Immature natural killer cell (primary cell): ENCODE results near the gene OR10A2. TPM values are rescaled to one million over a fixed set of nuclear protein-coding genes. Genes with fewer than 3 reads are reported as not detected.
"Not testable (repeated sequence)": the region's sequence is repeated elsewhere in the genome, so short reads cannot be mapped to it uniquely, and the experiment has no call there.

Experiments
- DNase-seq, 3 donors: peaks; one replicate each; pipeline ENCODE4 v3.0.0; 2022; ENCODE audit warnings: mixed read lengths in 1 of 3
- H3K27ac Mint-ChIP-seq, 6 donors: one replicate each; pipeline ENCODE4 v1.8.0; 2020; ENCODE audit warnings: mixed read lengths in 6 of 6, mild to moderate bottlenecking in 5 of 6, inconsistent platforms in 4 of 6, moderate library complexity in 3 of 6
- H3K27me3 Mint-ChIP-seq, 3 donors: one replicate each; pipeline ENCODE4 v1.8.0; 2020 to 2021; ENCODE audit warnings: low read depth in 3 of 3, mild to moderate bottlenecking in 3 of 3, mixed read lengths in 3 of 3, moderate library complexity in 3 of 3, inconsistent platforms in 1 of 3
- H3K36me3 Mint-ChIP-seq, 3 donors: one replicate each; pipeline ENCODE4 v1.8.0; 2020; ENCODE audit warnings: mixed read lengths in 3 of 3, inconsistent platforms in 2 of 3, mild to moderate bottlenecking in 2 of 3
- H3K4me1 Mint-ChIP-seq, 2 donors: one replicate each; pipeline ENCODE4 v1.8.0; 2020; ENCODE audit warnings: inconsistent platforms in 2 of 2, mild to moderate bottlenecking in 2 of 2, mixed read lengths in 2 of 2, moderate library complexity in 1 of 2
- H3K4me3 Mint-ChIP-seq, 5 donors: one replicate each; pipeline ENCODE4 v1.8.0; 2020; ENCODE audit warnings: mild to moderate bottlenecking in 5 of 5, mixed read lengths in 5 of 5, inconsistent platforms in 3 of 5, moderate library complexity in 3 of 5
- H3K9me3 Mint-ChIP-seq, 6 donors: one replicate each; pipeline ENCODE4 v1.8.0; 2020; ENCODE audit warnings: mild to moderate bottlenecking in 6 of 6, mixed read lengths in 6 of 6, inconsistent platforms in 4 of 6, moderate library complexity in 3 of 6
- polyA plus RNA-seq, 3 donors: library from polyadenylated mRNA; unstranded; fragments of 300-500 nt; fragmentation: Illumina TruSeq; gene quantifications; one replicate each; pipeline ENCODE4 v1.2.3, GENCODE V29; 2021

OR10A2 gene
- polyA plus RNA-seq, 3 donors from 2014 or later = not detected

GRCh38 chr11:6854801-6855200, 8.1 kb upstream of the OR10A2 start:
- not testable (repeated sequence) for H3K4me1 Mint-ChIP-seq, H3K36me3 Mint-ChIP-seq, H3K27me3 Mint-ChIP-seq, DNase-seq, H3K27ac Mint-ChIP-seq, H3K4me3 Mint-ChIP-seq
- peaks cover 2 to 11% (median 4%) of the 10 kb centered on the region in 6 donors for H3K9me3 Mint-ChIP-seq

GRCh38 chr11:6855971-6856541, 6.8 kb upstream of the OR10A2 start:
- H3K9me3 Mint-ChIP-seq = peaks cover 2 to 14% (median 3%) of the 10 kb centered on the region in 6 donors
- H3K27me3 Mint-ChIP-seq = peaks cover 0 to 11% (median 0%) of the 10 kb centered on the region in 3 donors
- no peak overlapping the region for H3K27ac Mint-ChIP-seq
- H3K4me3 Mint-ChIP-seq = no peak overlapping the region
- H3K4me1 Mint-ChIP-seq = no peaks in the 10 kb centered on the region
- peaks cover 0 to 3% (median 0%) of the 10 kb centered on the region in 3 donors for H3K36me3 Mint-ChIP-seq
- DNase-seq = no peak

- H3K36me3 Mint-ChIP-seq = peaks cover 0 to 3% (median 0%) of the 10 kb centered on the region in 3 donors
- H3K27me3 Mint-ChIP-seq = peaks cover 0 to 13% (median 0%) of the 10 kb centered on the region in 3 donors
- H3K27ac Mint-ChIP-seq = no peak overlapping the region
- no peak for DNase-seq
- no peak overlapping the region for H3K4me3 Mint-ChIP-seq
- peaks cover 0 to 14% (median 3%) of the 10 kb centered on the region in 6 donors for H3K9me3 Mint-ChIP-seq
- no peaks in the 10 kb centered on the region for H3K4me1 Mint-ChIP-seq
Observed at GRCh38 chr11:6856871-6857270, 6.0 kb upstream of the OR10A2 start.

GRCh38 chr11:6864438-6864837, 1.6 kb downstream of the OR10A2 start:
- DNase-seq = no peak
- peaks cover 0 to 6% (median 2%) of the 10 kb centered on the region in 6 donors for H3K9me3 Mint-ChIP-seq
- no peak overlapping the region for H3K27ac Mint-ChIP-seq
- peaks cover 2 to 14% (median 4%) of the 10 kb centered on the region in 3 donors for H3K27me3 Mint-ChIP-seq
- H3K36me3 Mint-ChIP-seq = no peaks in the 10 kb centered on the region
- no peaks in the 10 kb centered on the region for H3K4me1 Mint-ChIP-seq
- no peak overlapping the region for H3K4me3 Mint-ChIP-seq

GRCh38 chr11:6871278-6871677, 8.4 kb downstream of the OR10A2 start:
- DNase-seq = no peak
- Mint-ChIP-seq H3K27ac (no peak overlapping the region), H3K27me3 (peaks cover 4 to 14% (median 4%) of the 10 kb centered on the region in 3 donors), H3K36me3 (no peaks in the 10 kb centered on the region), H3K9me3 (peaks cover 0 to 6% (median 0%) of the 10 kb centered on the region in 6 donors), H3K4me1 (no peaks in the 10 kb centered on the region), H3K4me3 (no peak overlapping the region)

GRCh38 chr11:6875761-6876160, 12.9 kb downstream of the OR10A2 start:
- Mint-ChIP-seq H3K4me1 (no peaks in the 10 kb centered on the region), H3K4me3 (no peak overlapping the region), H3K36me3 (no peaks in the 10 kb centered on the region), H3K9me3 (peaks cover 0 to 8% (median 0%) of the 10 kb centered on the region in 6 donors), H3K27me3 (peaks cover 5 to 6% (median 5%) of the 10 kb centered on the region in 3 donors), H3K27ac (no peak overlapping the region)
- no peak for DNase-seq

- Mint-ChIP-seq H3K27ac (no peak within 1 kb of the TSS), H3K4me3 (no peak within 1 kb of the TSS), H3K27me3 (peaks cover 4 to 6% (median 5%) of the 10 kb centered on the region in 3 donors), H3K4me1 (no peaks in the 10 kb centered on the region), H3K9me3 (peaks cover 0 to 6% (median 0%) of the 10 kb centered on the region in 6 donors), H3K36me3 (no peaks in the 10 kb centered on the region)
- no peak for DNase-seq
Observed at GRCh38 chr11:6876325-6876724, 13.5 kb downstream of the OR10A2 start, which contains the start of gene OR10A4. OR10A4 (plus strand) TSS chr11:6876625; CDS start chr11:6876648, 23 bp downstream.

- H3K36me3 Mint-ChIP-seq = no peaks in the 10 kb centered on the region
- no peaks in the 10 kb centered on the region for H3K4me1 Mint-ChIP-seq
Observed at GRCh38 chr11:6876914-6877313, 14.1 kb downstream of the OR10A2 start.

GRCh38 chr11:6882751-6883150, 19.9 kb downstream of the OR10A2 start:
- Mint-ChIP-seq H3K27me3 (peaks cover under 1 to 11% (median 2%) of the 10 kb centered on the region in 3 donors), H3K4me3 (no peak overlapping the region), H3K4me1 (no peaks in the 10 kb centered on the region), H3K36me3 (no peaks in the 10 kb centered on the region), H3K9me3 (peaks cover 0 to 9% (median under 1%) of the 10 kb centered on the region in 6 donors), H3K27ac (no peak overlapping the region)
- DNase-seq = no peak

More at GRCh38 chr11:6876914-6877313, 14.1 kb downstream of the OR10A2 start:
- no peak overlapping the region for H3K4me3 Mint-ChIP-seq
- no peak for DNase-seq
- peaks cover 2 to 6% (median 3%) of the 10 kb centered on the region in 3 donors for H3K27me3 Mint-ChIP-seq
- peaks cover 0 to 6% (median 0%) of the 10 kb centered on the region in 6 donors for H3K9me3 Mint-ChIP-seq
- no peak overlapping the region for H3K27ac Mint-ChIP-seq

GRCh38 chr11:6887711-6888110, 24.9 kb downstream of the OR10A2 start:
- H3K27ac Mint-ChIP-seq = not testable (repeated sequence)

GRCh38 chr11:6888830-6889229, 26.0 kb downstream of the OR10A2 start:
- no peak overlapping the region for H3K4me3 Mint-ChIP-seq
- H3K27ac Mint-ChIP-seq = no peak overlapping the region
- no peaks in the 10 kb centered on the region for H3K4me1 Mint-ChIP-seq
- peaks cover 0 to 9% (median 2%) of the 10 kb centered on the region in 3 donors for H3K27me3 Mint-ChIP-seq
- H3K9me3 Mint-ChIP-seq = peaks cover 0 to 15% (median under 1%) of the 10 kb centered on the region in 6 donors
- no peaks in the 10 kb centered on the region for H3K36me3 Mint-ChIP-seq
- DNase-seq = no peak

More at GRCh38 chr11:6887711-6888110, 24.9 kb downstream of the OR10A2 start:
- H3K4me3 Mint-ChIP-seq, H3K36me3 Mint-ChIP-seq, H3K4me1 Mint-ChIP-seq, DNase-seq, H3K27me3 Mint-ChIP-seq: not testable (repeated sequence)
- peaks cover 0 to 15% (median under 1%) of the 10 kb centered on the region in 6 donors for H3K9me3 Mint-ChIP-seq

GRCh38 chr11:6889835-6890234, 27.0 kb downstream of the OR10A2 start:
- Mint-ChIP-seq H3K9me3 (peaks cover 0 to 15% (median under 1%) of the 10 kb centered on the region in 6 donors), H3K27me3 (peaks cover 0 to 6% (median 0%) of the 10 kb centered on the region in 3 donors), H3K36me3 (no peaks in the 10 kb centered on the region), H3K4me1 (peaks cover 0 to under 1% of the 10 kb centered on the region in 2 donors), H3K4me3 (no peak overlapping the region), H3K27ac (no peak overlapping the region)
- DNase-seq = no peak

GRCh38 chr11:6892400-6892799, 29.5 kb downstream of the OR10A2 start, which contains the start of gene OR2D2:
OR2D2 (minus strand) TSS chr11:6892500; CDS start chr11:6892500, 0 bp downstream.
- DNase-seq = no peak
- Mint-ChIP-seq H3K27me3 (peaks cover 0 to 2% (median 0%) of the 10 kb centered on the region in 3 donors), H3K4me3 (no peak within 1 kb of the TSS), H3K36me3 (no peaks in the 10 kb centered on the region), H3K4me1 (peaks cover 0 to 4% of the 10 kb centered on the region in 2 donors), H3K27ac (no peak within 1 kb of the TSS), H3K9me3 (peaks cover 0 to 6% (median 0%) of the 10 kb centered on the region in 6 donors)

GRCh38 chr11:6894097-6894496, 31.2 kb downstream of the OR10A2 start:
- peaks cover 0 to 4% of the 10 kb centered on the region in 2 donors for H3K4me1 Mint-ChIP-seq
- no peak for DNase-seq
- no peak overlapping the region for H3K4me3 Mint-ChIP-seq
- H3K27me3 Mint-ChIP-seq = peaks cover 0 to 2% (median 0%) of the 10 kb centered on the region in 3 donors
- no peak overlapping the region for H3K27ac Mint-ChIP-seq
- no peaks in the 10 kb centered on the region for H3K36me3 Mint-ChIP-seq
- peaks cover 0 to 6% (median 0%) of the 10 kb centered on the region in 6 donors for H3K9me3 Mint-ChIP-seq
